ENCODE results near the gene MAD1L1. TPM values are rescaled to one million over a fixed set of nuclear protein-coding genes. Genes with fewer than 3 reads are reported as not detected.

Gene MAD1L1
- total and polyA plus RNA-seq, 2 of the 4 experiments (the other 2 are of a cell fraction): 29.0 to 40.9 TPM

GRCh38 chr7:2012981-2013380 is 219.8 kb downstream of the MAD1L1 start:
- Histone ChIP-seq H3K9me3 (ENCODE audit: control insufficient read depth, insufficient read depth, low read length) (no peaks in the 10 kb centered on the region), H3K4me1 (ENCODE audit: control insufficient read depth, insufficient read depth, low read length) (peaks cover 7% of the 10 kb centered on the region; the same call in 1 of the 2 replicates), H2BK120ac (ENCODE audit: low read depth, low read length) (no peak overlapping the region), H4K20me1 (ENCODE audit: insufficient read depth, low read length) (no peaks in the 10 kb centered on the region; the same call in 1 of the 2 replicates), H2AK5ac (ENCODE audit: low read depth, low read length) (no peak overlapping the region; the same call in 1 of the 2 replicates), H2AK9ac (replicated peaks; ENCODE audit: low read depth, low read length, poor library complexity) (no peak overlapping the region), H3K36me3 (ENCODE audit: control insufficient read depth, insufficient read depth, low read length) (0 out of 2 replicates have a peak, but pooled peaks cover 2% of the 10 kb centered on the region), H3K9ac (ENCODE audit: low read depth, low read length) (no peak overlapping the region), H3K4me2 (ENCODE audit: low read depth, low read length) (no peak overlapping the region), H3K23ac (ENCODE audit: low read depth, low read length) (no peak overlapping the region), H3K9me1 (ENCODE audit: insufficient read depth, low read length) (peaks cover under 1% of the 10 kb centered on the region; the same call in 1 of the 2 replicates), H4K8ac (ENCODE audit: low read depth in 2 of 2, low read length in 2 of 2) (no peak overlapping the region), H3K27ac (ENCODE audit: insufficient read depth, low read length) (no peak overlapping the region), H3K4ac (ENCODE audit: low read depth, low read length) (0 out of 2 replicates have a peak overlapping the region, but pooled peaks have one; percentile 10), H3K18ac (ENCODE audit: low read depth, low read length) (no peak overlapping the region), H2AFZ (replicated peaks; ENCODE audit: low read length, poor library complexity) (peak overlapping the region; percentile 9), H2BK15ac (ENCODE audit: low read depth, low read length) (no peak overlapping the region), H2BK5ac (ENCODE audit: low read depth, low read length, poor library complexity, severe bottlenecking) (no peak overlapping the region), H2BK20ac (ENCODE audit: low read depth, low read length) (no peak overlapping the region), H3K79me1 (ENCODE audit: low read depth in 1 of 2, low read length in 2 of 2) (peaks cover 0 to under 1% of the 10 kb centered on the region in 2 experiments), H4K5ac (ENCODE audit: low read depth, low read length) (no peak overlapping the region), H3K27me3 (ENCODE audit: control insufficient read depth, insufficient read depth, low read length) (no peaks in the 10 kb centered on the region), H3K4me3 (ENCODE audit: insufficient read depth, low read depth, low read length) (no peak overlapping the region), H3K14ac (replicated peaks; ENCODE audit: low read depth, low read length) (no peak overlapping the region), H3K56ac (ENCODE audit: extremely low read depth, insufficient read depth, low read length) (no peak overlapping the region), H4K91ac (ENCODE audit: insufficient read depth, low read depth, low read length) (no peak overlapping the region)
- dilution Hi-C loops (cut with HindIII; ENCODE audit: low sequenced_read_pairs, unreplicated experiment): no loop called here
- TF ChIP-seq MAFK (IDR thresholded peaks at IDR 0.05; ENCODE audit: low read depth, low read length) (no peak), MXI1 (IDR thresholded peaks at IDR 0.05; ENCODE audit: borderline replicate concordance, low read depth, low read length) (no peak), RFX5 (IDR thresholded peaks at IDR 0.05; ENCODE audit: low read depth, low read length) (no peak), RCOR1 (IDR thresholded peaks at IDR 0.05; ENCODE audit: insufficient replicate concordance, low read length) (no peak), SMC3 (IDR thresholded peaks at IDR 0.05; ENCODE audit: low read depth, low read length) (no peak), ELK1 (IDR thresholded peaks at IDR 0.05; ENCODE audit: borderline replicate concordance, low read depth, low read length) (no peak), FOS (IDR thresholded peaks at IDR 0.05; ENCODE audit: low read depth, low read length) (no peak), RAD21 (IDR thresholded peaks at IDR 0.05; ENCODE audit: low read length) (no peak), MAZ (IDR thresholded peaks at IDR 0.05; ENCODE audit: borderline replicate concordance, low read depth, low read length) (no peak), POLR2A (IDR thresholded peaks at IDR 0.05; ENCODE audit: low read depth, low read length) (no peak), NFE2L2 (IDR thresholded peaks at IDR 0.05; ENCODE audit: low read depth, low read length) (no peak), BHLHE40 (IDR thresholded peaks at IDR 0.05; ENCODE audit: low read depth, low read length) (no peak), CHD1 (IDR thresholded peaks at IDR 0.05; ENCODE audit: low read depth, low read length) (no peak), CEBPB (IDR thresholded peaks at IDR 0.05; ENCODE audit: low read depth, low read length) (no peak), CTCF (conservative IDR thresholded peaks at IDR 0.05; ENCODE audit: low read depth, low read length) (no peak), USF2 (IDR thresholded peaks at IDR 0.05; ENCODE audit: low read depth, low read length) (no peak)
- intact Hi-C loops (cut with micrococcal nuclease): no loop called here
- no TSS peak for BruUV-seq (replicated peaks)
- 25% methylated on average over 4 of the region's 8 CpGs; no CpG with 5 or more reads in 1 of the 2 experiments for WGBS, 2 experiments (ENCODE audit: extremely low coverage in 2 of 2, insufficient read length in 1 of 2)
- peak; percentile 56 for DNase-seq
- ATAC-seq (ENCODE audit: low read depth): peak; percentile 83
- POLR2A ChIA-PET (ENCODE audit: unreplicated experiment): no interaction called here
- in situ Hi-C loops (cut with MboI; ENCODE audit: low sequenced_read_pairs): no loop called here
- CTCF ChIA-PET: no interaction called here
